ENCODE data around the gene PRKCZ. TPM values are rescaled to one million over a fixed set of nuclear protein-coding genes. Genes with fewer than 3 reads are reported as not detected.

PRKCZ gene
- total and polyA plus RNA-seq, 7 experiments from 2014 or later, result 3.6 to 29.6 (median 24.0) TPM

- peaks cover 0 to 23% (median 11%) of the 10 kb centered on the region in 7 donors for H3K4me1 Mint-ChIP-seq
- no peaks in the 10 kb centered on the region for H3K9me3 ChIP-seq (ENCODE audit: control insufficient read depth in 2 of 3, low read length in 3 of 3)
- DNase-seq (no peak), ATAC-seq (no peak)
- peak overlapping the region in 8 of 10 donors; percentile 35 to 76 (median 50) for H3K4me3 Mint-ChIP-seq
- peaks cover 0 to 1% (median 0%) of the 10 kb centered on the region in 5 donors for H3K36me3 Mint-ChIP-seq
- H3K27ac ChIP-seq (ENCODE audit: low read depth, low read length), result peak overlapping the region; percentile 82
- no peaks in the 10 kb centered on the region for H3K9me3 Mint-ChIP-seq
- ChIA-PET POLR2A (interaction anchor here (0.7 to 3.2 kb wide), 8 partner anchors 9 to 336 kb away, joined by 3 to 23 read pairs (median 4); partner anchors contain the start of genes MORN1, PANK4 and RER1), CTCF (interaction anchor here (0.6 kb wide), 1 partner anchor 65 kb away, joined by 3 read pairs; no protein-coding TSS in a partner anchor)
- peaks cover 0 to 4% (median 0%) of the 10 kb centered on the region in 3 experiments for H3K36me3 ChIP-seq (ENCODE audit: control insufficient read depth in 2 of 3, insufficient read depth in 3 of 3, low read length in 3 of 3)
- no peak overlapping the region for H3K4me3 ChIP-seq (ENCODE audit: low read length)
- intact Hi-C loops (cut with micrococcal nuclease), result loop anchor here in 1 of 2 donors (10.0 kb wide), 1 partner anchor 454 kb away; no protein-coding TSS in a partner anchor
- peak overlapping the region in 4 of 9 donors; percentile 30 to 81 (median 68) for H3K27ac Mint-ChIP-seq
- no peaks in the 10 kb centered on the region for H3K27me3 Mint-ChIP-seq
- H3K4me1 ChIP-seq (ENCODE audit: control insufficient read depth in 2 of 2, insufficient read depth in 2 of 2, low read length in 2 of 2), result peaks cover 6 to 13% of the 10 kb centered on the region in 2 donors
- H3K27me3 ChIP-seq (ENCODE audit: control insufficient read depth in 2 of 2, insufficient read depth in 2 of 2, low read length in 2 of 2), result no peaks in the 10 kb centered on the region
Observed at GRCh38 chr1:2190491-2190976, 140.3 kb downstream of the PRKCZ start.

DNA sequence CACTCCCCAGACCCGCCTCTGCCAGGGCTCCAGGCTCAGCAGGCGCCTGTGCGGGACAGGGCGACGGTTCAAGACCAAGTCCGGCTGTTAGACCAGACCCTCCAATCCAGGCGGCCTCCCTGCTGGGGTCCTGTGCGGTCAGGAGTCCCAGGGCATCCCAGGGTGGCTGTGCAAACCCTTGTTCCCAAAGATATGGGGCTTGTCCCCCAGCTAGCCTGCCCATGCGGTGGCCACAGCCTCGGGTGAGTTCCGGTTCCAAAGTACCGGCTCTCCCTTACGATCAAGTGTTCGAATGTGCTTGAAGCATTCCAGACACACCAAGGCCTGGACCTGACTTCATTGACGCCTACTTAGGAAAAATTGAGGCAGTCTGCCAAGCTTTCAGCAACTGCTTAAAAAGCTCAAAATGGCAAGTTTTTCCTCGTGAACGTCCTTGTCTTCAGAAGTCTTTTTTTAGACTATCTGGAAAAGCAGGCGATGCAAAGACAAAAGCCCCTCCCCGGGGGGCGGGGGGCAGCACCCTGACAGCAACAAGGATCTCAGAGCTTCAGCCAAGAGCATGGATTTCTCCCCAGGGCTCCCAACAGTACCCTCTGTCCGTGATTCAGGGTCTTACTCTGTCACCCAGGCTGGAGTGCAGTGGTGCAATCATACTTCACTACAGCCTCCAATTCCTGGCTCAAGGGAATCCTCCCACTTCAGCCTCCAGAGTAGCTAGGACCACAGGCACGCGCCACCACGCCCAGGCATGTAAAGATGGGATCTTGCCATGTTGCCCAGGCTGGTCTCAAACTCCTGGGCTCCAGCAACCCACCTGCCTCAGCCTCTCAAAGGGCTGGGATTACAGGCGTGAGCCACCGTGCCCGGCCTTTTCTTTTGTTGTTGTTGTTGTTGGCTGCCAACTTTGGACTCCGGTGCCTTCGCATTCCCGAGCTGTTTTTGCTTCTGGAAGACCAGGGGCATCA, 142.1 kb downstream of the PRKCZ start:
- Histone ChIP-seq H3K9me3 (ENCODE audit: control insufficient read depth in 2 of 3, low read length in 3 of 3) (no peaks in the 10 kb centered on the region), H3K4me3 (ENCODE audit: low read length) (no peak overlapping the region), H3K4me1 (ENCODE audit: control insufficient read depth in 2 of 2, insufficient read depth in 2 of 2, low read length in 2 of 2) (peaks cover 6 to 16% of the 10 kb centered on the region in 2 donors), H3K27ac (ENCODE audit: low read depth, low read length) (peak overlapping the region; percentile 1), H3K36me3 (ENCODE audit: control insufficient read depth in 2 of 3, insufficient read depth in 3 of 3, low read length in 3 of 3) (no peaks in the 10 kb centered on the region), H3K27me3 (ENCODE audit: control insufficient read depth in 2 of 2, insufficient read depth in 2 of 2, low read length in 2 of 2) (no peaks in the 10 kb centered on the region)
- Mint-ChIP-seq H3K9me3 (no peaks in the 10 kb centered on the region), H3K4me3 (peak overlapping the region in 9 of 10 donors; percentile 30 to 84 (median 52)), H3K36me3 (no peaks in the 10 kb centered on the region), H3K4me1 (peaks cover 0 to 23% (median 11%) of the 10 kb centered on the region in 7 donors), H3K27me3 (no peaks in the 10 kb centered on the region), H3K27ac (peak overlapping the region in 8 of 9 donors; percentile 1 to 87 (median 64))
- ChIA-PET POLR2A (interaction anchor here (0.5 to 3.2 kb wide), 7 partner anchors 8 to 393 kb away, joined by 3 to 14 read pairs (median 3); partner anchors contain the start of genes MORN1 and RER1), CTCF (interaction anchor here (0.6 to 2.6 kb wide), 2 partner anchors 189 to 487 kb away, joined by 6 to 7 read pairs; no protein-coding TSS in a partner anchor)
- DNase-seq (no peak), ATAC-seq (no peak)
- intact Hi-C loops (cut with micrococcal nuclease), result loop anchor here in 1 of 2 donors (10.0 kb wide), 1 partner anchor 452 kb away; no protein-coding TSS in a partner anchor

GRCh38 chr1:2193514-2194281, 143.5 kb downstream of the PRKCZ start:
- H3K27me3 Mint-ChIP-seq, result no peaks in the 10 kb centered on the region
- CTCF ChIA-PET, result interaction anchor here (2.6 kb wide), 1 partner anchor 188 kb away, joined by 7 read pairs; no protein-coding TSS in a partner anchor
- Histone ChIP-seq H3K9me3 (ENCODE audit: control insufficient read depth in 2 of 3, low read length in 3 of 3) (no peaks in the 10 kb centered on the region), H3K4me3 (ENCODE audit: low read length) (no peak overlapping the region), H3K36me3 (ENCODE audit: control insufficient read depth in 2 of 3, insufficient read depth in 3 of 3, low read length in 3 of 3) (no peaks in the 10 kb centered on the region), H3K27me3 (ENCODE audit: control insufficient read depth in 2 of 2, insufficient read depth in 2 of 2, low read length in 2 of 2) (no peaks in the 10 kb centered on the region), H3K27ac (ENCODE audit: low read depth, low read length) (peak overlapping the region; percentile 70), H3K4me1 (ENCODE audit: control insufficient read depth in 2 of 2, insufficient read depth in 2 of 2, low read length in 2 of 2) (peaks cover 15 to 23% of the 10 kb centered on the region in 2 donors)
- peak overlapping the region in 6 of 9 donors; percentile 8 to 86 (median 74) for H3K27ac Mint-ChIP-seq
- no peaks in the 10 kb centered on the region for H3K36me3 Mint-ChIP-seq
- intact Hi-C loops (cut with micrococcal nuclease), result loop anchor here (1.0 to 10.0 kb wide), 5 partner anchors 61 to 451 kb away; partner anchors contain the start of genes MORN1 (in 2 of the 2), RER1 (in 2 of the 2) and PRXL2B (in 1 of the 2)
- POLR2A ChIA-PET, result interaction anchor here (1.1 to 2.2 kb wide), 5 partner anchors 10 to 217 kb away, joined by 3 to 8 read pairs (median 3); partner anchors contain the start of genes MORN1 and RER1
- H3K9me3 Mint-ChIP-seq, result no peaks in the 10 kb centered on the region
- peaks cover 2 to 26% (median 15%) of the 10 kb centered on the region in 7 donors for H3K4me1 Mint-ChIP-seq
- DNase-seq, result no peak
- H3K4me3 Mint-ChIP-seq, result peak overlapping the region; percentile 6 to 84 (median 63)
- no peak for ATAC-seq

GRCh38 chr1:2194319-2194897, 144.2 kb downstream of the PRKCZ start, which contains the start of gene FAAP20:
TSS of gene FAAP20 (minus strand) at chr1:2194772. CDS start at chr1:2194749, 23 bp downstream.
- H3K27me3 ChIP-seq (ENCODE audit: control insufficient read depth in 2 of 2, insufficient read depth in 2 of 2, low read length in 2 of 2), result no peaks in the 10 kb centered on the region
- H3K27ac ChIP-seq (ENCODE audit: low read depth, low read length), result peak within 1 kb of the TSS; percentile 88
- peak within 1 kb of the TSS; percentile 71 to 91 (median 86) for H3K4me3 Mint-ChIP-seq
- CTCF ChIA-PET, result interaction anchor here (0.7 to 3.4 kb wide), 28 partner anchors 9 to 643 kb away, joined by 3 to 78 read pairs (median 4); partner anchors contain the start of genes MORN1, RER1 and SKI
- POLR2A ChIA-PET, result interaction anchor here (0.6 to 3.3 kb wide), 20 partner anchors 11 to 416 kb away, joined by 3 to 29 read pairs (median 4); partner anchors contain the start of genes MORN1, RER1 and TNFRSF14
- intact Hi-C loops (cut with micrococcal nuclease), result loop anchor here (1.0 to 10.0 kb wide), 5 partner anchors 61 to 450 kb away; partner anchors contain the start of genes MORN1 (in 2 of the 2), RER1 (in 2 of the 2) and PRXL2B (in 1 of the 2)
- peaks cover 9 to 28% (median 20%) of the 10 kb centered on the region in 7 donors for H3K4me1 Mint-ChIP-seq
- H3K4me3 ChIP-seq (ENCODE audit: low read length), result peak within 1 kb of the TSS; percentile 89
- peaks cover 22 to 30% of the 10 kb centered on the region in 2 donors for H3K4me1 ChIP-seq (ENCODE audit: control insufficient read depth in 2 of 2, insufficient read depth in 2 of 2, low read length in 2 of 2)
- no peaks in the 10 kb centered on the region for H3K36me3 ChIP-seq (ENCODE audit: control insufficient read depth in 2 of 3, insufficient read depth in 3 of 3, low read length in 3 of 3)
- no peaks in the 10 kb centered on the region for H3K27me3 Mint-ChIP-seq
- no peaks in the 10 kb centered on the region for H3K36me3 Mint-ChIP-seq
- peak within 1 kb of the TSS; percentile 52 to 94 (median 92) for H3K27ac Mint-ChIP-seq
- peak; percentile 79 for ATAC-seq
- H3K9me3 ChIP-seq (ENCODE audit: control insufficient read depth in 2 of 3, low read length in 3 of 3), result no peaks in the 10 kb centered on the region
- no peaks in the 10 kb centered on the region for H3K9me3 Mint-ChIP-seq
- DNase-seq, result peak in 1 of 9 donors; percentile 39

- POLR2A ChIA-PET, result interaction anchor here (0.6 to 3.3 kb wide), 20 partner anchors 12 to 416 kb away, joined by 3 to 29 read pairs (median 4); partner anchors contain the start of genes MORN1, RER1 and TNFRSF14
- Mint-ChIP-seq H3K4me3 (peak overlapping the region; percentile 71 to 91 (median 86)), H3K9me3 (no peaks in the 10 kb centered on the region), H3K27ac (peak overlapping the region; percentile 52 to 94 (median 92)), H3K4me1 (peaks cover 15 to 34% (median 26%) of the 10 kb centered on the region in 7 donors), H3K27me3 (no peaks in the 10 kb centered on the region), H3K36me3 (no peaks in the 10 kb centered on the region)
- no peaks in the 10 kb centered on the region for H3K36me3 ChIP-seq (ENCODE audit: control insufficient read depth in 2 of 3, insufficient read depth in 3 of 3, low read length in 3 of 3)
- H3K9me3 ChIP-seq (ENCODE audit: control insufficient read depth in 2 of 3, low read length in 3 of 3), result no peaks in the 10 kb centered on the region
- intact Hi-C loops (cut with micrococcal nuclease), result loop anchor here (1.0 to 10.0 kb wide), 13 partner anchors 10 to 645 kb away; partner anchors contain the start of genes MORN1 (in 2 of the 2), RER1 (in 2 of the 2), PANK4 (in 1 of the 2) and PEX10 (in 1 of the 2)
- H3K27me3 ChIP-seq (ENCODE audit: control insufficient read depth in 2 of 2, insufficient read depth in 2 of 2, low read length in 2 of 2), result no peaks in the 10 kb centered on the region
- H3K4me1 ChIP-seq (ENCODE audit: control insufficient read depth in 2 of 2, insufficient read depth in 2 of 2, low read length in 2 of 2), result peaks cover 22 to 33% of the 10 kb centered on the region in 2 donors
- H3K27ac ChIP-seq (ENCODE audit: low read depth, low read length), result peak overlapping the region; percentile 88
- DNase-seq (peak; percentile 85 to 98 (median 95)), ATAC-seq (peak; percentile 85)
- peak overlapping the region; percentile 89 for H3K4me3 ChIP-seq (ENCODE audit: low read length)
- CTCF ChIA-PET, result interaction anchor here (0.7 to 3.4 kb wide), 28 partner anchors 9 to 642 kb away, joined by 3 to 78 read pairs (median 4); partner anchors contain the start of genes MORN1, RER1 and SKI
Observed at GRCh38 chr1:2194898-2195673, 144.9 kb downstream of the PRKCZ start.
